AG08395 (cell line): ENCODE data around the gene NTM.

Experiments used
- DNase-seq: peaks from one replicate; pipeline ENCODE4 v3.0.0; 2012; ENCODE audit warnings: mixed read lengths, low spot score

Gene NTM

DNA sequence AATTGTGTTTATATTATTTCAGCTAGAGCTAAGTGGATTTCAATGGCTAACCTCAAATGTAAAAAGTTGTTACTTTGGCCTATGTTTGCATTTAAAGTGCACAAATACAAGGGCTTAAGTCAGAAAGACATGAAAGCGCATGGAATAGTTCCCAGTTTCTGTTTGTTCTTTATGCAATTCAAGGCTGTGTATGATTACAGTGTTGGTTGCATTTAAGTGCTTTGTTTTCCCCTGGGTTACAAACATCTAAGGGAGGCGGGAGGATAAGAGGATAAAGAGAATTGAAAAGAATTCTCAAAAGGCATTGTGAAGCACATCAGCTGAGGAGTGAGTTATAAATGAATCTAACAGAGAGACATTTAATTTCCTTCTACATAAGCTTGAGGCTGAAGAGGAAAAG, 453.4 kb downstream of the NTM start:
- no peak for DNase-seq

- peak; percentile 18 for DNase-seq
Measured at GRCh38 chr11:131824771-131825170, 454.4 kb downstream of the NTM start.

DNA sequence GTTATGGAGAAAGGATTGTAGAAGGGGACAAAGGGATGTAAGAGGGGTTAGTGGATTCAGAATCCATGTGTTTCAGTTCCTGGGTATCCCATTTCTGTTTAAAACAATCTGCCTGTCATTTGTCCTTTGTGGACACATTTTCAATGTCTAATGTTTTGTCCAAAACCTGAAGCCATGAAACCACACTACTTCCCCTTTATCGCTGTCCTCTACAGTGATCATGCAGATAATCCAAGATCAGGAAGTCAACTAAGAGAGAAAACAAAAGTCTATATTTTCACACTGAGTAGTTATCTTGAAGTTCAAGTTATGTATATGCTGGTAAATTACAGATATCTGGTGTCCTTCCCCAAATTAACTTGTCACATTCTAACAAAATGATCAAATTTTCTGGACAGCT, 457.0 kb downstream of the NTM start:
- DNase-seq: no peak

GRCh38 chr11:131829725-131830124, 459.3 kb downstream of the NTM start:
- DNase-seq: no peak

DNA sequence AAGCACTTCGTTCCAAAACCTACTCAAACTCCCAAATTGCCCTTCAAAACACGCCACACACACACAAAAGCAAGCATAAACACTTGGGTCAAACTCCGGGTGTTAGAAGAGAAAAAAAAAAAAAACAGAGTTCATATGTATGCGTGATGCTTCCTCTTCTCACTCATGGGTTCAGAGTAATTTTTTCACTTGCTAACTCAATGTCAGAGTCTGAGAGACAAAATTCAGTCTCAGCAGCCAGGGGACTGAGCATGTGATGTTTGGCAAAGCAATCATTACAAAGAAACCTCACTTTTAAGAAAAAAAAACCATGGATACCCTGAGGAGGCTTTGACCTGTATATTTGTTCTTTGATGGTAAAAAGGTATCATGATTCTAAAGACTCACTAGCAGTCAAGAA, 461.7 kb downstream of the NTM start:
- no peak for DNase-seq

DNA sequence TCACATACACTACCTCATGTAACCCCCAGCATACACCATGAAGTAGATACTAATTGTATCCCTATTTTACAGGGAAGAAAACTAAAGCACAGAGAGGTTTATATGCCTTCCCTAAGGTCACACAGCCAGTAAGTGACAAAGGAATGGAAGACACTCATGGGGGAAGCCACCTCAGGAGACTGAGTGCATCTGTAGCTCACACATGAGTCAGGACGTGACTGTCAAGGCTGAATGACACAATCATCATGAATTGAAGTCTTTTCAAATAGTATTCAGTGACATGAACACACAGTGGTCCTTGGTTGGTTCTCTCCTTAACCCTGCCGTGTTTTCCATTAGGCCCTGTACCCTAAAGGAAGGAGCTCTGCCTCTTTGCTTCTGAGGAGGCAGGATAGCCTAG, 463.0 kb downstream of the NTM start:
- DNase-seq: no peak

- no peak for DNase-seq
Measured at GRCh38 chr11:131837562-131837961, 467.1 kb downstream of the NTM start.

DNA sequence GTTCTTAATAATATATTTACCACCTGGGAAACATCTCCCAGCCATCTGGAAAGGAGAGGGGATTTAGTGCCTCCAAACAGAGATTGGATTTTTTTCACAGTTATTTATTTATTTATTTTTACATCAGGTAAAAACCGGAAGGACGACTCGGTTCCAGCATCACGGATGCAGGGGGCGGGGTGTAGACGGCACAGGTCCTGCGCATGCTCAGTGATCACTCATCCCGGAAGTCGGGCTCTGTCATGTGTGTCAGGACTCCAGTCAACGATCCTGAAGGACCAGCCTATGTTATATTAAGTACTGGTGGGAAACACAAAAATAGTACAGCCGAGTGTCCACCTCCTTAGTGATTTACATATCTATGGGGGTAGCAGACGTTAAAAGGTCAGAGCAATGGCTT, 467.6 kb downstream of the NTM start:
- no peak for DNase-seq

- no peak for DNase-seq
Measured at GRCh38 chr11:131839326-131839725, 468.9 kb downstream of the NTM start.

DNA sequence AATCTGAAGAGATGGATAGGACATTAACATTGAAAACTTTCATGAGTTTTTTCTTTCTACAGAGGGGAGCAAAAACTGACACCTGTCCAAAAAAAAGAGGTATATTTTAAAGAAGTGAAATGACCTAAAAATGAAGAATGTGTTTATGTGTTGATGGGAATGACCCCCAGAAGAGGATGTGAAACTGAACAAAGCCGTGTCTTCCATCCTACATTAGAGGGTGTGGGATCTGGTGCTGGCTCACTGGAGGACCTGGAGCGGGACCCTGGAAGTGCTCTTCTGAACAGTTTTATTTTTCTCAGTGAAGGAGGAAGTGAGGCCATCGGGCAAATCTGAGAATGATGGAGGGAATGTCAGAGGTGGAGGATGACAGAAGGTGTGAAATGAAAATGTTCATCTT, 470.1 kb downstream of the NTM start:
- no peak for DNase-seq

DNA sequence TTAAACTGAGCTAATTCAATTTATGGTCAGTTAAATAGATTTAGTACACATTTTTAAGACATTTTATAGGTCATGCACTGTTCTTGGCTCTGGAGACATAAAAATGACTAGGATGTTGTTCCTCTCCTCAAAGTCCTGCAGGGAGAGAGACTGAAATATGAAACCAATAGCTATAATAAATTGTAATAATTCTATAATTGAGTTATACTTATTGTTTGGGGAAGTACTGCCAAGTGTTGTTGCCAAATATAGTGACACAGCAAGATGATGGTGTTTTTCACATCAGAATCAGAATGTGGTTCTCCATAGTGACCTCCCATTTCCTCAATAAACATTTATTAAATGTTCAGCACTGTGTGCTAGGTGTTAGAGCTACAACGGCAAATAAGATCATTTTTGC, 470.6 kb downstream of the NTM start:
- no peak for DNase-seq

GRCh38 chr11:131841925-131842635, 471.7 kb downstream of the NTM start:
- DNase-seq: no peak

- DNase-seq: no peak
Measured at GRCh38 chr11:131845255-131845654, 474.8 kb downstream of the NTM start.

GRCh38 chr11:131849485-131849884, 479.1 kb downstream of the NTM start:
- DNase-seq: no peak

- DNase-seq: no peak
Measured at GRCh38 chr11:131850507-131850906, 480.1 kb downstream of the NTM start.

DNA sequence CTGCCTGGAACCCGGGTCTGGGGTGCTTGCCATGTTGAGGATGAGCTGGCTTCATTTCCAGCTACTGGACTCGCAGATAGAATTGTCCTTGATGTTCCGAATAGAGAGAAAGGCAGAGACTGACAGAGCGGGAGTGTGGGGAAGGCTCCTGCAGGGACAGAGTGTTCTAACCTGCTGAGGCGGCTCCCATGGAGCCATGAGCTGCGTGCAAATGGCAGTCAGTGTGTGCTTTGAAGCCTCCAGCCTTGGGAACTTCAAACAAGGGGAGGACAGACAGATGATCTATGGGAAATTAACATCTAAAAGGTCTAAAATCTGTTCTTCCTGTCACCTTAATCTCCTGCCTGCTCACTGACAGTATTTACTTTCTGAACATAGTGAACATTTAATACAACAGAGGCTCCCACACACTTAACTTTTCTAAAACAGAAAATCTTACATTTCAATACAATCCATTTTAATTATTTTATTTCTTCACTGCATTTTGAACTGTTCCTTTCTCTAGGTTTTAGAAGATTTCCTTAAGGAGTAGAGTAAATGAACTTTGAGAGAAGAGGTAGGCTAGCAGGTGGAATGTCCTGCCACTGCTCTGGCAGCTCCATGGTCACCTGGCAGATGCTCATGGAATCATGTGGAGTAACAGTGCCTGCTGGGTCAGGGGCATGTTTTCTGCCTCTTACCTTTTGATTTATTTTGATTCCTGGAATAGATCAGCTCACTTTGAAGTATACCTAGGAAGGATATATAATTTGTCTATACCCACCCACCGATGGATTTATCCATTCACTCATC, 481.7 kb downstream of the NTM start:
- no peak for DNase-seq

GRCh38 chr11:131852757-131853156, 482.3 kb downstream of the NTM start:
- no peak for DNase-seq

- DNase-seq: no peak
Measured at GRCh38 chr11:131854391-131854790, 484.0 kb downstream of the NTM start.

- DNase-seq: no peak
Measured at GRCh38 chr11:131855320-131855719, 484.9 kb downstream of the NTM start.

- DNase-seq: no peak
Measured at GRCh38 chr11:131857246-131857645, 486.8 kb downstream of the NTM start.

DNA sequence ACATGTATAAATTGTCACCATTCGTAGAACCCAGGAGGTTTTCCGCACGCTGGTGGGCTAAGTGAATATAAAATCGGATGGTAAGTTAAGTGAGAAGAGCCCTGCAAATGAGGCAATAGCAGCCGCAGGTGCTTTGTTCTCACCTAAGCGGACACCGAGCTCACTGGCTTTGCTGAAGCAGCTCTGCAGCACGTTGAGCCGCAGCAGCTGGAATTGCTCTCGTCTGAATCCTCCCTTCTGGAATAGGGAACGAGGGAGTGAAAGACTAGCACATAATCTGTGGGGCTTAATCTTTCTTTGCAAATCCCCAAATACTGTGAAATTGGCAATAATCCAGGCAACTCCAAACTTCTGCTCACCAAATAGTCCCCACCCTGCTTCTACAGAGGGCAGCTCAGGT, 488.1 kb downstream of the NTM start:
- no peak for DNase-seq

- DNase-seq: peak; percentile 44
Measured at GRCh38 chr11:131859538-131860210, 489.3 kb downstream of the NTM start.

GRCh38 chr11:131864228-131864627, 493.8 kb downstream of the NTM start:
- no peak for DNase-seq
